Measurements from ENCODE around the gene LRRFIP1. TPM values are rescaled to one million over a fixed set of nuclear protein-coding genes. Genes with fewer than 3 reads are reported as not detected.

LRRFIP1 gene
- total and polyA plus RNA-seq, 2 of the 13 experiments (the other 11 are each of a cell fraction or from before 2014, with no cell fraction given): 15.9 to 40.5 TPM

DNA sequence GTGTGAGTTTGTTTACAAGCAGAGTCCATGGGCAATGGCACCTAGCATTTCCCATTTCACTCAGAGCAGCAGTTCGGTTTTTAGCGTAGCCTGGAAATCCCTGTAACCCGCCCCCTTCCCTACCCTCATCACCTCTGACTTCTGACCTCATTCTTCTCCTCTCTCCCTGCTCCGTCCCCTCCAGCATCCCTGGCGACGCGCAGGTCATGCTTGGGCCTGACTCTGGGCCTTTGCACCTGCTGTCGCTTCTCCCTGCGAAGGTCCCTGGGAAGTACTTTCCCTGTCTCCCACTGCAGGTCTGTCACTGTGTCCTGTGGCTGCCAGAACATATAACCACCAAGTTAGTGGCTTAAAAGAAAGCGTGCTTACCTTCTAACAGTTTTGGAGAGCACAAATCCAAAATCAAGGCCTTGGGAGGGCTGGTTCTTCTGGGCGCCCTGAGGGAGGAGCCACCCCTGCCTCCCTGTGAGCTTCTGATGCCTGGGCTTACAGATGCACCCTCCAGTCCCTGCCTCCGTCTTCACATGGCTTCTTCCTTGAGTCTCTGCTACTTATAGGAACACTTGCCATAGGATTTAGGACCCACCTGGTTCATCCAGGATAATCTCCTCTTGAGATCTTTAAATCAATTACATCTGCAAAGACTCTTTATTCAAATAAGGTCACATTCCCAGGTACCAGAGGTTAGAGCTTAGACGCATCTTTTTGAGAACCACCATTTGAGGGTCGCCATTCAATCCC is 28.7 kb upstream of the LRRFIP1 start (continued):
- TF ChIP-seq, protein P1, sequence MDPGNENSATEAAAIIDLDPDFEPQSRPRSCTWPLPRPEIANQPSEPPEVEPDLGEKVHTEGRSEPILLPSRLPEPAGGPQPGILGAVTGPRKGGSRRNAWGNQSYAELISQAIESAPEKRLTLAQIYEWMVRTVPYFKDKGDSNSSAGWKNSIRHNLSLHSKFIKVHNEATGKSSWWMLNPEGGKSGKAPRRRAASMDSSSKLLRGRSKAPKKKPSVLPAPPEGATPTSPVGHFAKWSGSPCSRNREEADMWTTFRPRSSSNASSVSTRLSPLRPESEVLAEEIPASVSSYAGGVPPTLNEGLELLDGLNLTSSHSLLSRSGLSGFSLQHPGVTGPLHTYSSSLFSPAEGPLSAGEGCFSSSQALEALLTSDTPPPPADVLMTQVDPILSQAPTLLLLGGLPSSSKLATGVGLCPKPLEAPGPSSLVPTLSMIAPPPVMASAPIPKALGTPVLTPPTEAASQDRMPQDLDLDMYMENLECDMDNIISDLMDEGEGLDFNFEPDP (CRISPR knock-in tag; conservative IDR thresholded peaks at IDR 0.05): no peak
- TF ChIP-seq, protein P2, sequence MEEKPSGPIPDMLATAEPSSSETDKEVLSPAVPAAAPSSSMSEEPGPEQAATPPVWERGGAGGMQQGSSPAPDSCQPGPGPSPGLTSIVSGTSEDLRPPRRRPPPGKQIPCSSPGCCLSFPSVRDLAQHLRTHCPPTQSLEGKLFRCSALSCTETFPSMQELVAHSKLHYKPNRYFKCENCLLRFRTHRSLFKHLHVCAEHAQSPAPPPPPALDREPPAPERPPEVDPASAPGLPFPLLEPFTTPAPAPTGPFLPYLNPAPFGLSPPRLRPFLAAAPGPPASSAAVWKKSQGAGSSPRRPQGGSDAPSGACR (CRISPR knock-in tag; IDR thresholded peaks at IDR 0.05): no peak
- TF ChIP-seq KDM1A (CRISPR knock-in tag; IDR thresholded peaks at IDR 0.05) (peak; percentile 63; the same call in 1 of the 2 replicates), FOXA1 (IDR thresholded peaks at IDR 0.05) (no peak), FOXA1 (CRISPR knock-in tag; IDR thresholded peaks at IDR 0.05) (peak; percentile 37; the same call in 1 of the 2 replicates), KDM5B (CRISPR knock-in tag; IDR thresholded peaks at IDR 0.05; ENCODE audit: borderline replicate concordance) (0 out of 2 replicates have a peak, but pooled peaks have one; percentile 48), ERF (CRISPR knock-in tag; IDR thresholded peaks at IDR 0.05) (no peak), ATM (IDR thresholded peaks at IDR 0.05; ENCODE audit: borderline replicate concordance) (no peak), ZNF607 (CRISPR knock-in tag; IDR thresholded peaks at IDR 0.05; ENCODE audit: borderline replicate concordance) (no peak), ZMYM3 (CRISPR knock-in tag; IDR thresholded peaks at IDR 0.05) (peak; percentile 82), ZNF550 (CRISPR knock-in tag; IDR thresholded peaks at IDR 0.05; ENCODE audit: borderline replicate concordance) (no peak), ZNF619 (CRISPR knock-in tag; IDR thresholded peaks at IDR 0.05) (no peak), MED1 (CRISPR knock-in tag; IDR thresholded peaks at IDR 0.05) (0 out of 2 replicates have a peak, but pooled peaks have one; percentile 28), TEAD2 (CRISPR knock-in tag; IDR thresholded peaks at IDR 0.05) (no peak), ZNF383 (CRISPR knock-in tag; IDR thresholded peaks at IDR 0.05; ENCODE audit: borderline replicate concordance) (no peak), MAZ (IDR thresholded peaks at IDR 0.05; ENCODE audit: borderline replicate concordance, low read depth, low read length) (no peak), MAZ (CRISPR knock-in tag; IDR thresholded peaks at IDR 0.05; ENCODE audit: low read depth) (0 out of 2 replicates have a peak, but pooled peaks have one; percentile 24), ZNF615 (CRISPR knock-in tag; IDR thresholded peaks at IDR 0.05; ENCODE audit: borderline replicate concordance) (no peak), ZFYVE20 (CRISPR knock-in tag; IDR thresholded peaks at IDR 0.05; ENCODE audit: borderline replicate concordance, low read depth) (no peak)
- TF ChIP-seq, protein P3, sequence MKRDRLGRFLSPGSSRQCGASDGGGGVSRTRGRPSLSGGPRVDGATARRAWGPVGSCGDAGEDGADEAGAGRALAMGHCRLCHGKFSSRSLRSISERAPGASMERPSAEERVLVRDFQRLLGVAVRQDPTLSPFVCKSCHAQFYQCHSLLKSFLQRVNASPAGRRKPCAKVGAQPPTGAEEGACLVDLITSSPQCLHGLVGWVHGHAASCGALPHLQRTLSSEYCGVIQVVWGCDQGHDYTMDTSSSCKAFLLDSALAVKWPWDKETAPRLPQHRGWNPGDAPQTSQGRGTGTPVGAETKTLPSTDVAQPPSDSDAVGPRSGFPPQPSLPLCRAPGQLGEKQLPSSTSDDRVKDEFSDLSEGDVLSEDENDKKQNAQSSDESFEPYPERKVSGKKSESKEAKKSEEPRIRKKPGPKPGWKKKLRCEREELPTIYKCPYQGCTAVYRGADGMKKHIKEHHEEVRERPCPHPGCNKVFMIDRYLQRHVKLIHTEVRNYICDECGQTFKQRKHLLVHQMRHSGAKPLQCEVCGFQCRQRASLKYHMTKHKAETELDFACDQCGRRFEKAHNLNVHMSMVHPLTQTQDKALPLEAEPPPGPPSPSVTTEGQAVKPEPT (CRISPR knock-in tag; IDR thresholded peaks at IDR 0.05; ENCODE audit: low read depth): no peak
- TF ChIP-seq, protein P4, sequence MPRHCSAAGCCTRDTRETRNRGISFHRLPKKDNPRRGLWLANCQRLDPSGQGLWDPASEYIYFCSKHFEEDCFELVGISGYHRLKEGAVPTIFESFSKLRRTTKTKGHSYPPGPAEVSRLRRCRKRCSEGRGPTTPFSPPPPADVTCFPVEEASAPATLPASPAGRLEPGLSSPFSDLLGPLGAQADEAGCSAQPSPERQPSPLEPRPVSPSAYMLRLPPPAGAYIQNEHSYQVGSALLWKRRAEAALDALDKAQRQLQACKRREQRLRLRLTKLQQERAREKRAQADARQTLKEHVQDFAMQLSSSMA (CRISPR knock-in tag; IDR thresholded peaks at IDR 0.05): no peak
- TF ChIP-seq, protein P5, sequence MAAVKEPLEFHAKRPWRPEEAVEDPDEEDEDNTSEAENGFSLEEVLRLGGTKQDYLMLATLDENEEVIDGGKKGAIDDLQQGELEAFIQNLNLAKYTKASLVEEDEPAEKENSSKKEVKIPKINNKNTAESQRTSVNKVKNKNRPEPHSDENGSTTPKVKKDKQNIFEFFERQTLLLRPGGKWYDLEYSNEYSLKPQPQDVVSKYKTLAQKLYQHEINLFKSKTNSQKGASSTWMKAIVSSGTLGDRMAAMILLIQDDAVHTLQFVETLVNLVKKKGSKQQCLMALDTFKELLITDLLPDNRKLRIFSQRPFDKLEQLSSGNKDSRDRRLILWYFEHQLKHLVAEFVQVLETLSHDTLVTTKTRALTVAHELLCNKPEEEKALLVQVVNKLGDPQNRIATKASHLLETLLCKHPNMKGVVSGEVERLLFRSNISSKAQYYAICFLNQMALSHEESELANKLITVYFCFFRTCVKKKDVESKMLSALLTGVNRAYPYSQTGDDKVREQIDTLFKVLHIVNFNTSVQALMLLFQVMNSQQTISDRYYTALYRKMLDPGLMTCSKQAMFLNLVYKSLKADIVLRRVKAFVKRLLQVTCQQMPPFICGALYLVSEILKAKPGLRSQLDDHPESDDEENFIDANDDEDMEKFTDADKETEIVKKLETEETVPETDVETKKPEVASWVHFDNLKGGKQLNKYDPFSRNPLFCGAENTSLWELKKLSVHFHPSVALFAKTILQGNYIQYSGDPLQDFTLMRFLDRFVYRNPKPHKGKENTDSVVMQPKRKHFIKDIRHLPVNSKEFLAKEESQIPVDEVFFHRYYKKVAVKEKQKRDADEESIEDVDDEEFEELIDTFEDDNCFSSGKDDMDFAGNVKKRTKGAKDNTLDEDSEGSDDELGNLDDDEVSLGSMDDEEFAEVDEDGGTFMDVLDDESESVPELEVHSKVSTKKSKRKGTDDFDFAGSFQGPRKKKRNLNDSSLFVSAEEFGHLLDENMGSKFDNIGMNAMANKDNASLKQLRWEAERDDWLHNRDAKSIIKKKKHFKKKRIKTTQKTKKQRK (IDR thresholded peaks at IDR 0.05; ENCODE audit: low read length): no peak

Data from HepG2 (cell line).